Keratinocyte (primary cell): ENCODE results near the gene MXRA8. TPM values are rescaled to one million over a fixed set of nuclear protein-coding genes. Genes with fewer than 3 reads are reported as not detected.
A peak's percentile ranks its signal among the peaks of the same experiment; 100 is the strongest.

Experiments used
- DNase-seq: peaks from one replicate; pipeline ENCODE4 v3.0.0-alpha.2; 2011; ENCODE audit warnings: low read depth, missing footprints, low spot score
- FAIRE-seq: peaks from 2 replicates; lab custom pipeline; 2011; peaks lifted over from hg19 to GRCh38; lab: Jason Lieb, UNC
- H2AFZ ChIP-seq: 2 replicates; pipeline ENCODE4 v1.6.0; 2012; ENCODE audit warnings: low read length, control low read depth, inconsistent platforms; ENCODE audit not compliant: control insufficient read depth
- H3K27ac ChIP-seq: 2 replicates; pipeline ENCODE4 v1.5.1; 2011; ENCODE audit warnings: low read length; ENCODE audit not compliant: control insufficient read depth, insufficient read depth
- H3K27me3 ChIP-seq: 3 replicates; pipeline ENCODE4 v1.6.0; 2011; ENCODE audit warnings: low read length; ENCODE audit not compliant: control insufficient read depth, insufficient read depth; ENCODE audit errors: extremely low read depth
- H3K36me3 ChIP-seq, 2 experiments: 2 replicates in 1 of 2; 3 replicates in 1 of 2; pipeline ENCODE4 v1.5.1; 2011; ENCODE audit warnings: low read length in 2 of 2, mild to moderate bottlenecking in 1 of 2; ENCODE audit not compliant: control insufficient read depth in 2 of 2, insufficient read depth in 2 of 2; ENCODE audit errors: extremely low read depth in 1 of 2
- H3K4me1 ChIP-seq: 3 replicates; pipeline ENCODE4 v1.5.1; 2011; ENCODE audit warnings: low read length; ENCODE audit not compliant: control insufficient read depth, insufficient read depth; ENCODE audit errors: extremely low read depth
- H3K4me2 ChIP-seq: 3 replicates; pipeline ENCODE4 v1.6.0; 2011; ENCODE audit warnings: low read depth, low read length; ENCODE audit not compliant: control insufficient read depth, insufficient read depth; ENCODE audit errors: extremely low read depth
- H3K4me3 ChIP-seq, 3 experiments: fragments of 200-600 bp in 1 of 3; sonication (generic) in 1 of 3; 2 replicates in 2 of 3; 3 replicates in 1 of 3; pipeline ENCODE4 v1.5.1; 2011 to 2016; ENCODE audit warnings: low read length in 3 of 3, mild to moderate bottlenecking in 3 of 3, control low read depth in 2 of 3, inconsistent platforms in 1 of 3, low read depth in 1 of 3, mixed read lengths in 1 of 3, mixed run types in 1 of 3, moderate library complexity in 1 of 3; ENCODE audit not compliant: control insufficient read depth in 2 of 3, insufficient read depth in 2 of 3; ENCODE audit errors: extremely low read depth in 1 of 3
- H3K79me2 ChIP-seq: 2 replicates; pipeline ENCODE4 v1.6.0; 2012; ENCODE audit warnings: low read length; ENCODE audit not compliant: control insufficient read depth, insufficient read depth
- H3K9ac ChIP-seq: 3 replicates; pipeline ENCODE4 v1.6.0; 2011; ENCODE audit warnings: low read length; ENCODE audit not compliant: control insufficient read depth, insufficient read depth; ENCODE audit errors: extremely low read depth
- H3K9me1 ChIP-seq: 3 replicates; pipeline ENCODE4 v1.6.0; 2011; ENCODE audit warnings: low read length; ENCODE audit not compliant: control insufficient read depth, insufficient read depth; ENCODE audit errors: extremely low read depth
- H3K9me3 ChIP-seq: 2 replicates; pipeline ENCODE4 v1.5.1; 2012; ENCODE audit warnings: low read depth, low read length; ENCODE audit not compliant: control insufficient read depth
- H4K20me1 ChIP-seq: 3 replicates; pipeline ENCODE4 v1.6.0; 2011; ENCODE audit warnings: low read length; ENCODE audit not compliant: control insufficient read depth, insufficient read depth; ENCODE audit errors: extremely low read depth
- CTCF ChIP-seq, 3 experiments: IDR thresholded peaks in 1 of 3; conservative IDR thresholded peaks in 1 of 3; optimal IDR thresholded peaks in 1 of 3; 2 replicates in 2 of 3; 3 replicates in 1 of 3; pipeline versions ENCODE3 to v1.5.1; 2011; ENCODE audit warnings: low read length in 3 of 3, mild to moderate bottlenecking in 3 of 3, moderate library complexity in 2 of 3, control low read depth in 1 of 3, inconsistent platforms in 1 of 3; ENCODE audit not compliant: insufficient read depth in 2 of 3; ENCODE audit errors: extremely low read depth in 1 of 3
- EZH2 ChIP-seq: IDR thresholded peaks from one replicate; pipeline ENCODE4 v1.6.1; 2012; ENCODE audit warnings: inconsistent platforms, mild to moderate bottlenecking, low read length, moderate library complexity
- dilution Hi-C: fragments of 300-500 bp; cut with MboI; formaldehyde crosslinking; loops from one replicate; pipeline ENCODE4 v1.7.0; 2020; ENCODE audit warnings: low sequenced_read_pairs; ENCODE audit not compliant: extremely low pct_ligation_motif_present
- polyA plus RNA-seq, 5 experiments: library from polyadenylated mRNA; depleted of rRNA in 3 of 5; stranded (reverse) in 3 of 5; stranded (forward) in 1 of 5; unstranded in 1 of 5; fragments of >200 nt; gene quantifications; 1 replicate in 1 of 5; 2 replicates in 3 of 5; 3 replicates in 1 of 5; pipeline versions ENCODE4 v1.2.1 to v1.2.3, GENCODE V29; 2011 to 2012; ENCODE audit warnings: missing spikeins in 2 of 5, low read depth in 1 of 5, low replicate concordance in 1 of 5

Gene MXRA8
- polyA plus RNA-seq, 1 donor (not counting 4 experiments of a cell fraction or from before 2014, with no cell fraction given), result not detected

GRCh38 chr1:1364266-1364665, 5.9 kb upstream of the MXRA8 start:
- Histone ChIP-seq H3K36me3 (no peaks in the 10 kb centered on the region), H4K20me1 (no peaks in the 10 kb centered on the region), H3K4me2 (peak overlapping the region; percentile 27), H3K79me2 (no peaks in the 10 kb centered on the region), H3K9me3 (peaks cover 7% of the 10 kb centered on the region), H3K4me3 (no peak overlapping the region), H3K4me1 (peaks cover 23% of the 10 kb centered on the region), H3K27ac (no peak overlapping the region), H2AFZ (no peak overlapping the region), H3K27me3 (no peaks in the 10 kb centered on the region), H3K9ac (no peak overlapping the region), H3K9me1 (no peaks in the 10 kb centered on the region)
- dilution Hi-C loops, result no loop called here
- peak; percentile 73 for FAIRE-seq
- no peak for DNase-seq
- peak in 1 of 3 experiments; percentile 12 for TF ChIP-seq CTCF (optimal IDR thresholded peaks at IDR 0.05 in 1 of 3, IDR thresholded peaks at IDR 0.05 in 1 of 3, conservative IDR thresholded peaks at IDR 0.05 in 1 of 3; ENCODE audit: extremely low read depth in 1 of 3, insufficient read depth in 2 of 3, low read length in 3 of 3)
- no peak for TF ChIP-seq EZH2

- Histone ChIP-seq H2AFZ (no peak overlapping the region), H3K9me1 (no peaks in the 10 kb centered on the region), H3K9ac (no peak overlapping the region), H3K36me3 (no peaks in the 10 kb centered on the region), H3K27me3 (no peaks in the 10 kb centered on the region), H3K4me1 (peaks cover 25% of the 10 kb centered on the region), H4K20me1 (no peaks in the 10 kb centered on the region), H3K4me3 (no peak overlapping the region), H3K79me2 (no peaks in the 10 kb centered on the region), H3K9me3 (peaks cover 3% of the 10 kb centered on the region), H3K4me2 (no peak overlapping the region), H3K27ac (no peak overlapping the region)
- DNase-seq (no peak), FAIRE-seq (no peak)
- no peak for TF ChIP-seq EZH2
- TF ChIP-seq CTCF (optimal IDR thresholded peaks at IDR 0.05 in 1 of 3, IDR thresholded peaks at IDR 0.05 in 1 of 3, conservative IDR thresholded peaks at IDR 0.05 in 1 of 3; ENCODE audit: extremely low read depth in 1 of 3, insufficient read depth in 2 of 3, low read length in 3 of 3), result no peak
- dilution Hi-C loops, result no loop called here
Measured at GRCh38 chr1:1361982-1362423, 3.6 kb upstream of the MXRA8 start.
